GM12875 (cell line): ENCODE results near the gene DDTL.

Experiments
- H3K4me3 ChIP-seq: one replicate; pipeline ENCODE4 v1.5.1; 2011; ENCODE audit warnings: low read depth, low read length, control low read depth
- TF ChIP-seq, protein P1 (sequence below): IDR thresholded peaks from 2 replicates; pipeline ENCODE4 v1.5.1; 2011; ENCODE audit warnings: low read depth, mild to moderate bottlenecking, control low read depth, inconsistent platforms, low read length, moderate library complexity, borderline replicate concordance; ENCODE audit not compliant: insufficient read depth

DDTL gene

DNA sequence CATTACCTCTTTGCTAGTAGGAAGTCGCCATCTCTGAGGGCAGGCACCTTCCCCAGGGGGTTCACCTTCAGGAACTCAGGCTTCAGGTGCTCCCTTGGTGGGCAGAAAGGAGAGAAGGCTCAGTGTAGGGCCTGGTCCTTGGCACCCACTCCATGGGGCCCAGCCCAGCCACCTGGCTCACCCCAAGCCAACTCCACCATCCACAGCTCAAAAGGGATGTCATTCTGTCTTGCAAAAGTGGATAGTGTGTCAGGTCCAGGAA is 41.3 kb downstream of the DDTL start:
- TF ChIP-seq, protein P1, sequence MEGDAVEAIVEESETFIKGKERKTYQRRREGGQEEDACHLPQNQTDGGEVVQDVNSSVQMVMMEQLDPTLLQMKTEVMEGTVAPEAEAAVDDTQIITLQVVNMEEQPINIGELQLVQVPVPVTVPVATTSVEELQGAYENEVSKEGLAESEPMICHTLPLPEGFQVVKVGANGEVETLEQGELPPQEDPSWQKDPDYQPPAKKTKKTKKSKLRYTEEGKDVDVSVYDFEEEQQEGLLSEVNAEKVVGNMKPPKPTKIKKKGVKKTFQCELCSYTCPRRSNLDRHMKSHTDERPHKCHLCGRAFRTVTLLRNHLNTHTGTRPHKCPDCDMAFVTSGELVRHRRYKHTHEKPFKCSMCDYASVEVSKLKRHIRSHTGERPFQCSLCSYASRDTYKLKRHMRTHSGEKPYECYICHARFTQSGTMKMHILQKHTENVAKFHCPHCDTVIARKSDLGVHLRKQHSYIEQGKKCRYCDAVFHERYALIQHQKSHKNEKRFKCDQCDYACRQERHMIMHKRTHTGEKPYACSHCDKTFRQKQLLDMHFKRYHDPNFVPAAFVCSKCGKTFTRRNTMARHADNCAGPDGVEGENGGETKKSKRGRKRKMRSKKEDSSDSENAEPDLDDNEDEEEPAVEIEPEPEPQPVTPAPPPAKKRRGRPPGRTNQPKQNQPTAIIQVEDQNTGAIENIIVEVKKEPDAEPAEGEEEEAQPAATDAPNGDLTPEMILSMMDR, result no peak
- no peak overlapping the region for H3K4me3 ChIP-seq

DNA sequence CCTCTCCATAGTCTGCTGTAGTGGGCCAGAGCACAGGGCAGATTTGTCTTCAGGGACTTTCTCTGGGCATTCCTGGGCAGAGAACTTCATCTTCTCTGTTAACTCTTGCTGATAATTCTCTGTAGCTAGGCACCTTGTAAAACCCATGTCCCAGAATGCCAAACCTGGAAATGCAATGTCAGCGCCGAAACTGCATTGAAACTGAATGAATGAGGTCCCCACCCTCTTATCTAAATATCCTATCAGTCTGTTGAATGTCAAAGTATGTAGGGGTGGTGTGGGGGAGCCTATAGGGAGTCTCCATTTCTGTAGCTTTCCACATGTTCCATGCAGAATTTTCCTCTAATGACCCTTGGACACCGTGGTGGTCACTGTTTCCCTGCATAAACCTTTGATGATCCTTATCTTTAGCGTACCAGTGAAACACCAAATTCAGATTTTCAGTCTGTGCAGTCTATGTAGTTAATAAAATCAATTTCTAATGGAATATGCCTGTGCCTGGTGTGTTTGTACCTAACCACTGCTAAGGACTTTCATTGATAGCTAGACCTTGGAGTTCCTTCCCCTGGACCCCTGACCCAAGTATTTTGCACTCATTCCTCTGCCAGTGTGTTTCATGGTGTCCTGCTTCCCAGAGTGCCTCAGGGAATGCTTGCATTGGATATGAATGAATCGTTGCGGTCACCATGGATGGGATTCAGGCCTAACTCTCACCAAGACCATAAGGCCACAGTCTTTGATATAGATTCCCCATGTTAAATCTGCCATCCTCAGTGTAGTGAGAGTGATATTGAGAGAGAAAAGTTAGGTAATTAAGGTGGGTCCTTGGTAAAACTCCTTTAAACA is 41.9 kb downstream of the DDTL start:
- TF ChIP-seq, protein P1, result no peak
- H3K4me3 ChIP-seq, result no peak overlapping the region

DNA sequence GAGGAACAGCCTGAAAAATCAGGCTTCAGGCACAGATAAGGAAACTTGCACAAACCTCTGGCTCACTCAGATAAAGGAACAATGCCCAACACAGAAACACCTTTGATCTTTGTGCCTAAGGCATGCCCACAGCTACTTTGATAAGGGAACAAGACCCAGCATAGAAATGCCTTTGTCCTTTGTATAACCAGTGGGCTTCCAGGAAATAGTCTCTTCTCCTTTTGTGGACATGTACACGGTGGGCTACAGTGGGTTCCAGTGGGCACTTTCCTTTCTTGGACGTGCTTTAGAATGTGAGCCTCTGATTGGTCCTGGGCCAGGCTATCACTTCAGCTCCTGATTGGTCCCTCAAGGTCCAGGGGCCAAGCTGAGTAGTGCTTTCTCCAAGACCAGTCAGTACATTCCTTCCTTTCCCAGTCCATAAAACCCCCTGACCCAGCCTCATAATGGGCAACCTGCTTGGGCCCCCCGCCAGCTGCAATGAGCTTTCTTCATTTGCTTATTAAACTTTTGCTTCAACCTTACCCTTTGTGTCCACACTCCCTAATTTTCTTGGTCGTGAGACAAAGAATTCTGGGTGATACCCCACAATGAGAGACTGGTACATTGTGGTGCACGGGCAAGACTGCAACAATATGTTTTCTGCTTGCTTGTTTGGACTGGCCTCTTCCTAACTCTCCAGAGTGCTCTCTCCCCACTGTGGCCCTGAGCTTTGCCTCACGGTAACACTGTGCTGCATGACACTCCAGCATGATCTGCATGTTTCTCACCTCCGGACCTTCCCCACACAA is 42.7 kb downstream of the DDTL start:
- TF ChIP-seq, protein P1, result no peak
- no peak overlapping the region for H3K4me3 ChIP-seq

DNA sequence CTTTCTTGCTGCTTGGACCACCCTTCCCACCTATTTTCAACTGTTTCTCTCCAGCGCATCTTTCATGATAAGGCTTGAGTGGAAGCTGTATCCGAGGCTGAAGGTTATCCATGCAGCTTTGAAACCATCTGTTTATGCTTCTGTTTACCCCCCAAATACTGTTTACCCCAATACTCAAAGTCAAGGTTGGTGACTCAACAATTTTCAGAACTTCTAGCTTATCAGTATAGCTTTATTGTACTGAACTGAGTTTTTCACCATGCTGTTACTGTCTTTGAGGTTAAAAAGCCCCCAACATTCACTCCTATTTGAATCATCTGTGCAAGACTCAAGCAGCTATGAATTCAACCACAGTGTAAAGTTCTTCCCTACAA is 43.3 kb downstream of the DDTL start:
- TF ChIP-seq, protein P1, result no peak
- H3K4me3 ChIP-seq, result no peak overlapping the region

DNA sequence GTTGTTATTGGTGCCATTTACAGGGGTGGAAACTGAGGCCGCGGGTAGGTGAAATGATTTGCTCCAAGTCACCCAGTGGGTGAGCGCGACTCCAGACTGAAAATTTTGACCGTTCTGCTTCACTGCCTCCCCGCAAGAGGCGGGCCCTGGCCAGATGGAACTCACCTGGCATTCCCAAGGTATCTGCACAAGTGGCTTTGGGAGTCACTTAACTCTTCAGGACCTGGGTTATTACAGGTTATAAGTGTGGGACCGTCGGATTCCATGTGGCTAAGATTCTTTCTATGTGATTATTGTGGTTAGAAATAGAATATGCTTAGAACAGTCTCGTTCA is 45.0 kb downstream of the DDTL start:
- TF ChIP-seq, protein P1, result no peak
- H3K4me3 ChIP-seq, result peak overlapping the region; percentile 97

DNA sequence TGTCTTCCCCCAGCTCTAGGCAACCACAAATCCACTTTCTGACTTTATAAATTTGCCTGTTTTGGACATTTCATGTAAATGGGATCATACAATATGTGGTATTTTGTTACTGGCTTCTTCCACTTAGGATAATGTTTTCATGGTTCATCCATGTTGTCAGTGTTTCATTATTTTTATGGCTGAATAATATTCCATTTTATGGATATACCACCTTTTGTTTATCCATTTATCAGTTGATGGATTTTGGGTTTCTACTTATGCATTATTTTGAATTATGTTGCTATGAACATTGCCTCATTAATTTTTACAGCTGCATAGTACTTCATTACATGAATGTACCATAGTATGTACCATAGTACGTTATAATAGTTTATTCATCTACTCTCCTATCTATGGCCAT is 49.5 kb downstream of the DDTL start:
- TF ChIP-seq, protein P1, result no peak
- H3K4me3 ChIP-seq, result no peak overlapping the region

DNA sequence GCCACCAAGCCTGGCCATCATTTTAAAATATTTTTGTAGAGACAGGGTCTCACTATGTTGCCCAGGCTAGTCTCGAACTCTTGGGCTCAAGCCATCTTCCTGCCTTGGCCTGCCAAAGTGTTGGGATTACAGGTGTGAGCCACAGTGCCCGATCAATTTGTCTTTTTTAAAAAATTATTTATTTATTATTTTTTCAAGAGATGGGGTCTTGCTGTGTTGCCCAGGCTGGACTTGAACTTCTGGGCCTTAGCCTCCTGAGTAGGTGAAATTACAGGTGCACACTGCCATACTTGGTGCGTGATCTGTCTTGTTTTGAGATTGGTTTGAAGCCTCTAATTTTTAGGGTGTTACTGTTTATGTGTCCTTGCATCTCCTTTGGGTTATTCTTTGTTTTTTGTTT is 54.6 kb downstream of the DDTL start:
- TF ChIP-seq, protein P1, result no peak
- no peak overlapping the region for H3K4me3 ChIP-seq
